Smooth muscle cell (in vitro differentiated cells): ENCODE results near the gene SHROOM1. TPM values are rescaled to one million over a fixed set of nuclear protein-coding genes. Genes with fewer than 3 reads are reported as not detected.

Experiments
- DNase-seq: peaks from one replicate; lab custom pipeline; 2025; ENCODE audit not compliant: unreplicated experiment; lab: John Stamatoyannopoulos, UW
- H2AFZ ChIP-seq: fragments of 200-600 bp; sonication (generic); 2 replicates; pipeline ENCODE4 v1.6.0; 2016; ENCODE audit warnings: antibody characterized with exemption, low read depth, mild to moderate bottlenecking
- H3F3A ChIP-seq: fragments of 200-600 bp; sonication (generic); 2 replicates; pipeline ENCODE4 v1.6.0; 2017; ENCODE audit warnings: antibody characterized with exemption, low read depth
- H3K27ac ChIP-seq: fragments of 200-600 bp; sonication (generic); 2 replicates; pipeline ENCODE4 v1.5.1; 2016; ENCODE audit warnings: low read depth, mild to moderate bottlenecking
- H3K27me3 ChIP-seq: fragments of 200-600 bp; sonication (generic); 2 replicates; pipeline ENCODE4 v1.6.1; 2016; ENCODE audit warnings: low read depth, mild to moderate bottlenecking
- H3K36me3 ChIP-seq: fragments of 200-600 bp; sonication (generic); 2 replicates; pipeline ENCODE4 v1.5.1; 2016; ENCODE audit warnings: low read depth
- H3K4me1 ChIP-seq: fragments of 200-600 bp; sonication (generic); 2 replicates; pipeline ENCODE4 v1.5.1; 2016; ENCODE audit warnings: low read depth
- H3K4me2 ChIP-seq: fragments of 200-600 bp; sonication (generic); 2 replicates; pipeline ENCODE4 v1.6.0; 2016; ENCODE audit warnings: mild to moderate bottlenecking
- H3K4me3 ChIP-seq: fragments of 200-600 bp; sonication (generic); 2 replicates; pipeline ENCODE4 v1.5.1; 2016; ENCODE audit warnings: mild to moderate bottlenecking
- H3K79me2 ChIP-seq: fragments of 200-600 bp; sonication (generic); 2 replicates; pipeline ENCODE4 v1.6.0; 2016; ENCODE audit warnings: low read depth, mild to moderate bottlenecking
- H3K9ac ChIP-seq: fragments of 200-600 bp; sonication (generic); 2 replicates; pipeline ENCODE4 v1.6.0; 2016; ENCODE audit warnings: low read depth
- H3K9me3 ChIP-seq: fragments of 200-600 bp; sonication (generic); replicated peaks from 2 replicates; pipeline ENCODE4 v1.5.1; 2016; ENCODE audit warnings: low read depth
- H4K20me1 ChIP-seq: fragments of 200-600 bp; sonication (generic); 2 replicates; pipeline ENCODE4 v1.6.0; 2016; ENCODE audit warnings: low read depth
- WGBS: methylation state at CpG from one replicate; pipeline ENCODE4 v1.1.7; 2016; ENCODE audit warnings: low lambda C conversion rate; 5-methylcytosine and 5-hydroxymethylcytosine counted together
- polyA plus RNA-seq: library from polyadenylated mRNA; unstranded; fragments of >200 nt; fragmentation: Nextera tagmentation; extraction: Ambion mirVana; gene quantifications from 2 replicates; pipeline ENCODE4 v1.2.1, GENCODE V29; 2016
- total RNA-seq: library from RNA; depleted of rRNA; stranded (reverse); fragments of >200 nt; gene quantifications from 2 replicates; pipeline ENCODE4 v1.2.3, GENCODE V29; 2014
- TF ChIP-seq, protein P1 (sequence below): fragments of 200-600 bp; sonication (generic); IDR thresholded peaks from 2 replicates; pipeline ENCODE4 v1.5.1; 2017; ENCODE audit warnings: borderline replicate concordance, mild to moderate bottlenecking, antibody characterized with exemption; ENCODE audit not compliant: insufficient read depth, poor library complexity, severe bottlenecking

SHROOM1 gene
- total and polyA plus RNA-seq, 2 experiments from 2014 or later: 5.9 to 12.0 TPM

DNA sequence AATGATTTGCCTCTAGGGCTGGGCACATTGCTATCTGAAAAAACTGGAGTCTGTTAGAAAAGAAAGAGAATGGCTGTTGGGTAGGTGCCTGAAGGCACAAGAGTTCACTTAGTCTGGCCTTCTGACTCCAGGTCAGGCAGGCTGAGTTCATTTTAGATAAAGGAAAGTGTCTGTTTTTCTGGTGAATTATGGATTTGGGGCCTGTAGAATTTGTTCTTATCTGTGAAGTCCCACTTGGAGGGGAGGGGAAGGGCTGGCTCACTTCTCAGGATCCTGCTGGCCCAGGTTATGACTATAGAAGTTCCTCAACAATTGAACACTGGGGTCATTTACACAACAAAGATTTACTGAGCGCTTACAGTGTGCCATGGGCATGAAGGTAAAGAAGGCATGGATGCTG, 41.9 kb downstream of the SHROOM1 start:
- Histone ChIP-seq H3K27me3 (no peaks in the 10 kb centered on the region), H3F3A (no peaks in the 10 kb centered on the region), H3K4me1 (no peaks in the 10 kb centered on the region), H3K36me3 (no peaks in the 10 kb centered on the region), H3K4me3 (no peak overlapping the region), H4K20me1 (no peaks in the 10 kb centered on the region), H3K4me2 (no peak overlapping the region), H3K27ac (no peak overlapping the region), H3K9ac (no peak overlapping the region), H3K79me2 (no peaks in the 10 kb centered on the region), H3K9me3 (no peaks in the 10 kb centered on the region), H2AFZ (no peak overlapping the region)
- DNase-seq: no peak
- TF ChIP-seq, protein P1, sequence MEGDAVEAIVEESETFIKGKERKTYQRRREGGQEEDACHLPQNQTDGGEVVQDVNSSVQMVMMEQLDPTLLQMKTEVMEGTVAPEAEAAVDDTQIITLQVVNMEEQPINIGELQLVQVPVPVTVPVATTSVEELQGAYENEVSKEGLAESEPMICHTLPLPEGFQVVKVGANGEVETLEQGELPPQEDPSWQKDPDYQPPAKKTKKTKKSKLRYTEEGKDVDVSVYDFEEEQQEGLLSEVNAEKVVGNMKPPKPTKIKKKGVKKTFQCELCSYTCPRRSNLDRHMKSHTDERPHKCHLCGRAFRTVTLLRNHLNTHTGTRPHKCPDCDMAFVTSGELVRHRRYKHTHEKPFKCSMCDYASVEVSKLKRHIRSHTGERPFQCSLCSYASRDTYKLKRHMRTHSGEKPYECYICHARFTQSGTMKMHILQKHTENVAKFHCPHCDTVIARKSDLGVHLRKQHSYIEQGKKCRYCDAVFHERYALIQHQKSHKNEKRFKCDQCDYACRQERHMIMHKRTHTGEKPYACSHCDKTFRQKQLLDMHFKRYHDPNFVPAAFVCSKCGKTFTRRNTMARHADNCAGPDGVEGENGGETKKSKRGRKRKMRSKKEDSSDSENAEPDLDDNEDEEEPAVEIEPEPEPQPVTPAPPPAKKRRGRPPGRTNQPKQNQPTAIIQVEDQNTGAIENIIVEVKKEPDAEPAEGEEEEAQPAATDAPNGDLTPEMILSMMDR: no peak
- 77% methylated on average over 1 of the region's 1 CpG for WGBS

DNA sequence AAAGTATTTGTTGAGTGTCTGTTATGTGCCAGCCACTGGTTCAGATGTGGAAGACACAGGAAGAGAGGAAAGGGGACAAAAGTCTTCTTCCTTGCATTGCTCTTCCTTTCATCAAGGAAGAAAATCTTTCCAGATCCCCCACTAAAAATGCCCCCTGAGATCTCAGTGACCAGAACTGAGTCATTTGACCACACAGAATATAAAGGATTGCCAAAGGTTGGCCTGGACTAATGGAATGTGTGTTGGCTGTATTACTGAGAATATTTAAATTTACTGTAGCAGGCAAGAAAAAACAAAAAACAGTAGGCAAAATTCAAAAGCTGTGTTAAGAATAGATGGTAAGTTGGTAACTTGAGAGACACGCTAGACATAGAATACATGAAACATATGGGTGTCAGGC, 43.4 kb downstream of the SHROOM1 start:
- no peak for DNase-seq
- Histone ChIP-seq H3F3A (no peaks in the 10 kb centered on the region), H4K20me1 (no peaks in the 10 kb centered on the region), H3K9me3 (no peaks in the 10 kb centered on the region), H3K79me2 (no peaks in the 10 kb centered on the region), H3K4me2 (no peak overlapping the region), H3K36me3 (no peaks in the 10 kb centered on the region), H3K4me1 (no peaks in the 10 kb centered on the region), H2AFZ (no peak overlapping the region), H3K9ac (no peak overlapping the region), H3K4me3 (no peak overlapping the region), H3K27me3 (no peaks in the 10 kb centered on the region), H3K27ac (no peak overlapping the region)
- TF ChIP-seq, protein P1: no peak
- WGBS: 95% methylated on average over 1 of the region's 1 CpG

DNA sequence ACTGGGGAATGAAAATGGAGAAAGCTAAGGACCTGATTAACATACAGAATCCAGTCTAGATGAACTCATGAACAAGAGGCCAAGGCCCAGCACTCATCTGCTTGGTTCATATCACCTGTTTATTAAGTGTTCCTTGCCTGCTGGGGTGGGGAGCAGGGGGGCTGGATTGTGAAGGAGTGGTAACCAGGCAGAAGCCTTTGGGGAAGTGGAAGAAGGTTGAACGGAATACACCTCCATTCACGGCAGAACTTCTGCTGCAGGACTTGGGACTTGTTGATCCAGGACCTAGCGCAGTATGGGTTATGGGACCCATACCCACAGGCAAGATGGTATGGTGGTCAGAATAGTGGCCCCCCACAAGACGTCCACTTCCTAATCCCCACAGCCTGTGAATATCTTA, 44.6 kb downstream of the SHROOM1 start:
- Histone ChIP-seq H3K4me3 (no peak overlapping the region), H3F3A (no peaks in the 10 kb centered on the region), H3K9me3 (no peaks in the 10 kb centered on the region), H4K20me1 (no peaks in the 10 kb centered on the region), H3K79me2 (no peaks in the 10 kb centered on the region), H3K4me2 (no peak overlapping the region), H3K36me3 (no peaks in the 10 kb centered on the region), H3K27me3 (no peaks in the 10 kb centered on the region), H3K9ac (no peak overlapping the region), H3K4me1 (no peaks in the 10 kb centered on the region), H3K27ac (no peak overlapping the region), H2AFZ (peak overlapping the region; percentile 36)
- TF ChIP-seq, protein P1: no peak
- WGBS: 90% methylated on average over 4 of the region's 4 CpGs
- no peak for DNase-seq

DNA sequence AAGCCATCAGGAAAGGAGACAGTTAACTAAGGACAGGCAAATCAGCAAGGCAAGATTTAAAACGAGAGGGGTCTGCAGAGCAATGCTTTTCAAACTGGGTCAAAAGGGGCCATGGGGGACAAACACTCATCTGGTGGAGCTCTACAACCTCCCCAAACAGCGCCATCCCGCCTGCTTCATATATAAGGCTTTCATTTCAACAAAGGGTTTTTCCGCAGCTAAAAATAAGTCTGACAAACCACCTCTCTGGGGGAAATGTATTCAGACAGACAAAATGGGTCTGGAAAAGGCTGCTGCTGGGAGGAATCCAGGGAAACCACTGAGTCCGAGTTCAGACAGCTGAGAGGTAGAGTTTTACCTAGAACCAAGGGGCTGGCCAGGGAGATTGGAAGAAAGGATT, 45.1 kb downstream of the SHROOM1 start:
- H3K9ac ChIP-seq: no peak overlapping the region
- H3F3A ChIP-seq: no peaks in the 10 kb centered on the region
- WGBS: 63% methylated on average over 5 of the region's 5 CpGs
- TF ChIP-seq, protein P1: no peak
- no peaks in the 10 kb centered on the region for H4K20me1 ChIP-seq
- no peaks in the 10 kb centered on the region for H3K36me3 ChIP-seq
- no peaks in the 10 kb centered on the region for H3K4me1 ChIP-seq
- H3K9me3 ChIP-seq: no peaks in the 10 kb centered on the region
- DNase-seq: no peak
- H3K79me2 ChIP-seq: no peaks in the 10 kb centered on the region
- H3K27me3 ChIP-seq: no peaks in the 10 kb centered on the region
- H3K4me3 ChIP-seq: no peak overlapping the region
- peak overlapping the region; percentile 36 for H2AFZ ChIP-seq
- no peak overlapping the region for H3K4me2 ChIP-seq
- H3K27ac ChIP-seq: no peak overlapping the region
